Gastroesophageal sphincter (tissue), 3 donors: ENCODE results near the gene DLL1.

Experiments
- CTCF ChIP-seq, 4 experiments: fragments of 200-600 bp in 2 of 4; fragments of 450-650 bp in 2 of 4; sonication (generic) in 1 of 4; IDR thresholded peaks; one replicate each; pipeline ENCODE4 v1.5.1; 2017 to 2019; ENCODE audit warnings: antibody characterized with exemption in 4 of 4, mild to moderate bottlenecking in 2 of 4, moderate library complexity in 2 of 4
- POLR2A ChIP-seq, 2 donors: fragments of 450-650 bp; IDR thresholded peaks; one replicate each; pipeline ENCODE4 v1.6.1; 2017; ENCODE audit warnings: antibody characterized with exemption in 2 of 2, mild to moderate bottlenecking in 2 of 2, moderate library complexity in 1 of 2

- no peak for TF ChIP-seq CTCF (IDR thresholded peaks at IDR 0.05)
- no peak for TF ChIP-seq POLR2A (IDR thresholded peaks at IDR 0.05)
Observed at GRCh38 chr6:170283212-170284081, 7.4 kb downstream of the DLL1 start.
